NCI-H2196 (cell line): ENCODE data around the gene NEUROD4.
"Not testable (repeated sequence)": the region's sequence is repeated elsewhere in the genome, so short reads cannot be mapped to it uniquely, and the experiment has no call there.

Experiments
- DNase-seq: peaks from one replicate; lab custom pipeline; 2025; ENCODE audit not compliant: unreplicated experiment; lab: John Stamatoyannopoulos, UW

Gene NEUROD4, protein sequence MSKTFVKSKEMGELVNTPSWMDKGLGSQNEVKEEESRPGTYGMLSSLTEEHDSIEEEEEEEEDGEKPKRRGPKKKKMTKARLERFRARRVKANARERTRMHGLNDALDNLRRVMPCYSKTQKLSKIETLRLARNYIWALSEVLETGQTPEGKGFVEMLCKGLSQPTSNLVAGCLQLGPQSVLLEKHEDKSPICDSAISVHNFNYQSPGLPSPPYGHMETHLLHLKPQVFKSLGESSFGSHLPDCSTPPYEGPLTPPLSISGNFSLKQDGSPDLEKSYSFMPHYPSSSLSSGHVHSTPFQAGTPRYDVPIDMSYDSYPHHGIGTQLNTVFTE

DNA sequence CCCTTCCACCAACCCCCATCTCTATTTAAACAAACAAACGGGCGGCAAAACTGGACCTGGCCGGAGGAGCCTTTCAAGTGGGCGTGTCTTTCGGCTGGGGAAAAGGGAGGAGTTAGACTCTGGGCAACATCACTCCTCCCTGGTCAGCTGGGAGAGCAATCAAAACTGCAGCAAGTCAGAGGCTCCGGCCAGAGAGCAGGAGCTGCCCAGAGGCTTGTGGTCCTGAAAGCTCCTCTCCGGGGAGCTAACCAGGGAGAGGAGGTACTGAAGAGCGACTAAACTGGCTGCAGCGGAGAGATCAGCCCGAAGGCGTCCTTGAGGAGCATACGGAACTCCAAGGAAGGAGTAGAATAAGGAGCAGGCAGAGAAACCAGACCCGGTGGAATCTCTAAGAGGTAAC lies at the start of gene NEUROD4:
Gene NEUROD4 (plus strand): TSS at position 191 of the 400 bp plus-strand sequence. CDS start 6,466 bp downstream, outside the sequence.
- peak; percentile 42 for DNase-seq

DNA sequence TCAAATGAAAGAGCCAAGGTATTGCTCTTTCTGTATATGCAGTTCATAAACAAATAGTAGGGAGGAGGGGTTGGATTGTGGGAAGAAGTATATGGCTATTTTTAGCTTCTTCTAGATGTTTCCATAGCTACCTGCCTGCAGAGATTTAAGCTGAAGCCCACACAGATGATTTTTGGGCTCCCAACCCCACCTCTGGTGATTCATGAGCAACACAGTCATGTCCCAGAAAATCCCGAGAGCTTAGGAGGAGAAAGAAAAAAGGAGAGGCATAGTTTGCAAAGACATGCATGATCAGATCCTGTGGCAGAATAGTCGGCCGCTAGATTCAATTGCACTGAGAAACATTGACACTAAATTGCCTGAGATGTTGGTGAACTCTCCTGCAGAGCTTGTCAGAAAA lies 49.0 kb upstream of the NEUROD4 start:
- no peak for DNase-seq

- no peak for DNase-seq
Measured at GRCh38 chr12:54973556-54973955, 46.2 kb upstream of the NEUROD4 start.

DNA sequence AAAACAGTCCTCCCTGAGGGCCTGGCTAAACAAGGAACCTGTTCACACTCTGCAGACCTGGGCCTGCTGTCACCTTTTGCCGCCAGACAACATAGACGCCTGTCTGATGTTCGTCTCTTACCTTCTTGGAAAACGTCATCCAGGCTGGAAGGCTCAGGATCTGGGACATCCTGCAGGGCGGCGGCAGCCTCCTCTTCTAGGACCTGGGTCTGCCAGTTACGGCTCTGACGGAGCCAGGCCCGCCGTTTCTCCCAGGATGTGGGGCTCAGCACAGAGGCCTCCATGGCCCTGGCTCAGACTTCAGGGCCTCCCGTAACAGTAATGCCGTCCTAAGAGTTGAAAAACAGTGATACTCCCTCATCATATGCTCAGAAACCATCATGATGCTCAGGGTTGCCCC lies 45.5 kb upstream of the NEUROD4 start:
- no peak for DNase-seq

GRCh38 chr12:54975272-54975671 lies 44.5 kb upstream of the NEUROD4 start:
- DNase-seq = no peak

GRCh38 chr12:54975875-54976274 lies 43.9 kb upstream of the NEUROD4 start:
- DNase-seq = no peak

GRCh38 chr12:54977155-54977554 lies 42.6 kb upstream of the NEUROD4 start:
- DNase-seq = no peak

DNA sequence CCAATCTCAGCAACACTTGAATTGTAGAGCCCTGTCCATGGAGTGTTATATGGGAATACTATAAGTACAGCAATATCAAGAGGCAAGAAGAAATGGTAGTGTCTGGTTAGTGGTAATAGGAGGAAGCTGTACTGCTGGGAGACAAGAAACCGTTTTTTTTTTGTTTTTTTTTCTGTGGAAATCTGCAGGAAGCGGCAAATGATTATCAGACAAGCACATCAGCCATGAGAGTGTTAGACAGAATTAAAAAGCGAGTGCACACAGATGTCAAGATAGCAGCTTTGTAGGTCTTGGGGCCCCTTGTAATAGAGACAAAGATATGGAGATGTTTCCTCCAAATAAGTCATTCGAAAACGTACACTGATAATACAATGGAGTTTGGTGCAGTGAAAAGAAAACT lies 41.9 kb upstream of the NEUROD4 start:
- no peak for DNase-seq

GRCh38 chr12:54980341-54980740 lies 39.4 kb upstream of the NEUROD4 start:
- DNase-seq = no peak

- DNase-seq = no peak
Measured at GRCh38 chr12:54981796-54982195, 38.0 kb upstream of the NEUROD4 start.

GRCh38 chr12:54983536-54984101 lies 36.2 kb upstream of the NEUROD4 start:
- DNase-seq = no peak

DNA sequence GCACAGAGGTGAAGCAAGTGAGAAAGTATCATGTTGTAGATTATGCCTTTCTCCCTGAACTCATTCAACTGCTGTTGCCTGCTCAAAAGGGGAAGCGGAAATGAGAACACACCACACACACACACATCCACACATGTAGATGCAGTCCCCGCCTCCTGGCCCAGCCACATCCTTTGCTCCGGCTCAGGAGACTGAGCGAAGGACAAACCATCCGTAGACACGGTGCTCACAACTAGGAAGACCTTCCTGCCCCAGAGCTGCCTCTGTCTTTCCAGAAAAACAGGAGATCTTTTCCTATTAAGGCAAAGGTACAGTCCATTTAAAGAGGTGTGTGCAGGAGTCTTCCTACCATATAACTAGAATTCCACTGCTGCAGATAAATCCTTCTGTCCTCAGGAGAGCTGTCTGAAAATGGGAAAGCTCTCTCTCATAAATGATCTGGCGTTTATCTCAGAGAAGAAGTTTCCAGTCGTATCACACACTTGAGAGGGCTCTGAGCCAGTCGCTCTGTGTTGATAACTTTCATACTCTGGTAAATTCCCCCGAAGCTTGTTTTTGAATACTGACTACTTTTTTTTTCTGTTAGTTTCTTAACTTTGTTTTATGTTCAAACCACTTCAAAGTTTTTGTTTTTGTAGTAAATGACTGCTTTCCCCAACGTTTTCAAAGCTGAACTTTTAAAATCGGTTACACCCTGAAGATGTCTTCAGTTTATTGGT lies 35.0 kb upstream of the NEUROD4 start, which contains the start of gene TESPA1:
Gene TESPA1 (minus strand): TSS at position 105 of the 719 bp plus-strand sequence. CDS start 10,200 bp downstream, outside the sequence.
- no peak for DNase-seq

- DNase-seq = not testable (repeated sequence)
Measured at GRCh38 chr12:54986773-54987172, 33.0 kb upstream of the NEUROD4 start.

- no peak for DNase-seq
Measured at GRCh38 chr12:54987611-54988231, 32.1 kb upstream of the NEUROD4 start.

DNA sequence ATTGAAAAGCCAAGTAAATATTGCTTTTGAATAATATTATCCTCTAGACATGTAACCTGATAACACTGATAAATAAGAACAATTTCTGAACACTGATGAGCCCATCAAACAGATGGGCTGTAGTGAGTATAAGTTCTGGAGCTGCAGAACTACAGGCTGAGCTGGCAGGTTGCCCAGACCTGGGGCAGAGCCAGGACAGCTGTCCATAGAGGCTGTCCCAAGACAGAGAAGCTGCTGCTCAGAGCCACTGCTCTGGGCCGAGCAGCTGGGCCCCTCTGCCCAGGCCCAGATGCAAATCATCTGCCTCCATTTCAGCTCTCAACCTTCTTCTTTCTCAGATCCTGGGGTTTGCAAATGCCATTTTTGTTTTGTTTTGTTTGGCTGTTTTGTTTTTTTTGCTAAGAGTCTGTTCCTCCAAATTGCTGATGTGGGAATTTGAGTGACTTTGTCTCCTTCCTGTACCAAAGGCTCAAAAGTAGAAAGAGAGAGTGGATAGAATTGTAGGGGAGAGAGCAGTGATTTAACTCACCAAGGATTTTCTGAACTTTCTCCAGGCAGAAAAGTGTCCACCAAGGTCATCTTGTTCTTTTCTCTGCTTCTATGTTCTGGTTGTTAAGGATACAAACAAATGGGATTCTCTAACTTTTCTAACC lies 31.2 kb upstream of the NEUROD4 start:
- peak; percentile 73 for DNase-seq

DNA sequence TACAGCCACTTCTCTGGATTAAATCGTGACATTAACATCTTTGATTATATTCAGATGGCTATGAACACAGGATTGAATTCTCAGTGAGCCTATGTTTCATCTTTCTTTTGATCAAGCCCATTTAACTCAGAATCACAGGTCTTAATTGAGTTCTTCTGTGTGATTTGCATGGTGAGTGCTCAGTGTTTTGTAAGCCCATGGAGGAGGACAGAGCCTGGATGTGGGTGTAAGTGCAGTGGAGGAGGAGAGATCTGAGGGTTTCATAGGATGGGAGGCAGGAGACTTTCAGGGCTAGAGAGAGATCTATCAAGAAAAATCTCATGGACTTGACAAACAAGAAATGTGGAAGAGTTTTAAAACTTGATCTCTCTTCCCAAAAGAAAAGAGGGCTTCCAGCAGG lies 29.9 kb upstream of the NEUROD4 start:
- DNase-seq = no peak

GRCh38 chr12:54991161-54991990 lies 28.4 kb upstream of the NEUROD4 start:
- no peak for DNase-seq

- DNase-seq = no peak
Measured at GRCh38 chr12:54991991-54992375, 27.8 kb upstream of the NEUROD4 start.

DNA sequence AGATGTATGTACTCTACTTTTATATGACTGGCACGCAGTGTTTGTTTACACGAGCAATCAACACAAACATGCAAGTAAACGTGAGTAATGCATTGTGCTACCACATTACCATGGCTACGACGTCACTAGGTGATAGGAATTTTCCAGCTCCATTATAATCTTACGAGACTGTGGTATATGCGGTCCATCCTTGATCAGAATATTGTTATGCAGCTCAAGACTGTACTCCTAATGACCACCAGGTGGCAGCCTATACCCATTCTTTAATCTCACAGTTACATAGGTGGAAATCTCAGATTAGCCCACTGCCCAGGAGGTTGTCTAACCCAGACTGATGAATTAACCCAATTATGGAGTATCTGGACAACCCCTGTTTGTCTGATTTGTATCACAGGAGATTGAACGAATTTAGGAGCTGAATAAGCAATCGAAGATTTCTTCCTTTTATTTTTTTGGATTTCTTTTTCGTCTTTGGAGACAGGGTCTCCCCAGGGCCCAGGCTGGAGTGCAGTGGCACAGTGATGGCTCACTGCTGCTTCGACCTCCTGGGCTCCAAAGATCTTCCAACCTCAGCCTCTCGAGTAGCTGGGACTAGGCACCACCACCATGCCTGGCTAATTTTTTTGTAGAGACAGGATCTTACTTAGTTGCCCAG lies 26.5 kb upstream of the NEUROD4 start:
- peak; percentile 70 for DNase-seq

GRCh38 chr12:54996205-54996604 lies 23.6 kb upstream of the NEUROD4 start:
- DNase-seq = no peak
